HepG2 (cell line): ENCODE measurements around the gene SIN3A. TPM values are rescaled to one million over a fixed set of nuclear protein-coding genes. Genes with fewer than 3 reads are reported as not detected.
"Not testable (repeated sequence)": the region's sequence is repeated elsewhere in the genome, so short reads cannot be mapped to it uniquely, and the experiment has no call there.

Source experiments
- ATAC-seq: fragments of 200-7000 bp; cut with Tn5 transposase; 3 replicates; pipeline ENCODE4 v1.9.1; 2020; ENCODE audit warnings: mild to moderate bottlenecking, moderate library complexity
- BruUV-seq: library from RNA; stranded (reverse); fragments of 400-500 nt; replicated peaks from 2 replicates; lab custom pipeline; 2021; lab: Mats Ljungman, UMichigan
- CTCF ChIA-PET: fragments of 300-600 bp; formaldehyde crosslinking; extraction: SDS; loops from one replicate; lab custom pipeline; 2021; ENCODE audit warnings: low total read pairs, inconsistent platforms, low intra/inter-chr PET ratio; lab: Yijun Ruan, JAX
- POLR2A ChIA-PET: fragments of 350-600 bp; sonication (Branson Sonifier 250); formaldehyde crosslinking; loops from one replicate; lab custom pipeline; 2020; ENCODE audit warnings: antibody characterized with exemption, inconsistent platforms; lab: Yijun Ruan, JAX
- DNase-seq: peaks from one replicate; pipeline ENCODE4 v3.0.0-alpha.2; 2015; ENCODE audit warnings: low spot score
- FAIRE-seq: peaks from 3 replicates; lab custom pipeline; 2011; peaks lifted over from hg19 to GRCh38; lab: Jason Lieb, UNC
- H2AFZ ChIP-seq: one replicate; pipeline ENCODE4 v1.6.1; 2011; ENCODE audit warnings: low read length, inconsistent platforms
- H3K27ac ChIP-seq: fragments of 300-600 bp; 3 replicates; pipeline ENCODE4 v1.8.0; 2011; ENCODE audit warnings: mixed run types, mild to moderate bottlenecking, mixed read lengths, low read length, inconsistent platforms; ENCODE audit not compliant: insufficient read depth; ENCODE audit errors: extremely low read length
- H3K27me3 ChIP-seq, 2 experiments: fragments of 200-600 bp in 1 of 2; 2 replicates in 1 of 2; 3 replicates in 1 of 2; pipeline versions ENCODE4 v1.6.0 to v1.8.0; 2011; ENCODE audit warnings: low read length in 2 of 2, mild to moderate bottlenecking in 2 of 2, moderate library complexity in 2 of 2, inconsistent platforms in 1 of 2; ENCODE audit not compliant: insufficient read depth in 2 of 2, control insufficient read depth in 1 of 2
- H3K36me3 ChIP-seq, 2 experiments: fragments of 200-600 bp in 1 of 2; replicated peaks in 1 of 2; 2 replicates in 1 of 2; 3 replicates in 1 of 2; pipeline versions ENCODE4 v1.5.1 to v1.8.0; 2011; ENCODE audit warnings: low read length in 2 of 2, inconsistent platforms in 1 of 2; ENCODE audit not compliant: insufficient read depth in 2 of 2, control insufficient read depth in 1 of 2
- H3K4me1 ChIP-seq: 2 replicates; pipeline ENCODE4 v1.5.1; 2012; ENCODE audit warnings: low read length, inconsistent platforms; ENCODE audit not compliant: insufficient read depth
- H3K4me2 ChIP-seq: 2 replicates; pipeline ENCODE4 v1.6.0; 2011; ENCODE audit warnings: low read depth, low read length, inconsistent platforms
- H3K4me3 ChIP-seq, 3 experiments: fragments of 200-600 bp in 1 of 3; sonication (generic), shearing (Covaris generic) in 1 of 3; replicated peaks in 1 of 3; 2 replicates each; pipeline ENCODE4 v1.5.1; 2011 to 2016; ENCODE audit warnings: low read length in 3 of 3, inconsistent platforms in 2 of 3, low read depth in 2 of 3, mild to moderate bottlenecking in 2 of 3, control low read depth in 1 of 3, mixed read lengths in 1 of 3; ENCODE audit not compliant: insufficient read depth in 1 of 3
- H3K79me2 ChIP-seq: one replicate; pipeline ENCODE4 v1.6.1; 2011; ENCODE audit warnings: low read length, inconsistent platforms; ENCODE audit not compliant: insufficient read depth
- H3K9ac ChIP-seq: 2 replicates; pipeline ENCODE4 v1.6.0; 2011; ENCODE audit warnings: mild to moderate bottlenecking, low read depth, low read length, inconsistent platforms; ENCODE audit not compliant: insufficient read depth
- H3K9me3 ChIP-seq: 2 replicates; pipeline ENCODE4 v1.5.1; 2012; ENCODE audit warnings: mild to moderate bottlenecking, low read length
- H4K20me1 ChIP-seq: 2 replicates; pipeline ENCODE4 v1.6.0; 2011; ENCODE audit warnings: inconsistent platforms, mild to moderate bottlenecking, low read length, moderate library complexity; ENCODE audit not compliant: insufficient read depth
- HNRNPH1 ChIP-seq: fragments of 200-400 bp; formaldehyde crosslinking; optimal IDR thresholded peaks from 2 replicates; pipeline ENCODE3; 2017; ENCODE audit warnings: mild to moderate bottlenecking, low read depth, low read length
- NAIF1 ChIP-seq: sonication (generic); formaldehyde crosslinking; IDR thresholded peaks from 2 replicates; pipeline ENCODE4 v1.5.0; 2020; ENCODE audit warnings: mild to moderate bottlenecking, missing genetic modification reagents, borderline replicate concordance
- NBN ChIP-seq: fragments of 450-650 bp; conservative IDR thresholded peaks from 2 replicates; pipeline ENCODE4 v1.6.1; 2017
- SNAPC2 ChIP-seq: sonication (generic); formaldehyde crosslinking; IDR thresholded peaks from 2 replicates; pipeline ENCODE4 v1.8.1; 2022; ENCODE audit warnings: mild to moderate bottlenecking, missing genetic modification reagents
- SOX6 ChIP-seq, 2 experiments: fragments of 450-650 bp in 1 of 2; sonication (generic) in 1 of 2; formaldehyde crosslinking in 1 of 2; IDR thresholded peaks; 2 replicates each; pipeline versions ENCODE4 v1.4.0 to v1.6.1; 2017 to 2020; ENCODE audit warnings: antibody characterized with exemption in 1 of 2, mild to moderate bottlenecking in 1 of 2, missing genetic modification reagents in 1 of 2
- ZBTB26 ChIP-seq: IDR thresholded peaks from 2 replicates; pipeline ENCODE4 v1.6.1; 2016; ENCODE audit warnings: missing compliant biosample characterization, missing genetic modification reagents, borderline replicate concordance
- ZFP36L1 ChIP-seq: sonication (generic); formaldehyde crosslinking; IDR thresholded peaks from 2 replicates; pipeline ENCODE4 v1.8.0; 2022; ENCODE audit warnings: mild to moderate bottlenecking, missing genetic modification reagents, moderate library complexity
- ZNF441 ChIP-seq: sonication (generic); formaldehyde crosslinking; IDR thresholded peaks from 2 replicates; pipeline ENCODE4 v1.7.0; 2021; ENCODE audit warnings: missing genetic modification reagents, borderline replicate concordance
- ZNF580 ChIP-seq: IDR thresholded peaks from 2 replicates; pipeline ENCODE4 v1.6.1; 2016; ENCODE audit warnings: low read depth, borderline replicate concordance
- ZNF713 ChIP-seq: sonication (generic); formaldehyde crosslinking; IDR thresholded peaks from 2 replicates; pipeline ENCODE4 v1.4.0; 2020; ENCODE audit warnings: mild to moderate bottlenecking, missing genetic modification reagents
- WGBS: methylation state at CpG from one replicate; pipeline ENCODE4 v1.1.6; 2017; ENCODE audit warnings: low lambda C conversion rate; 5-methylcytosine and 5-hydroxymethylcytosine counted together
- in situ Hi-C: cut with HindIII; loops from 2 replicates; pipeline ENCODE4 v1.10.0; 2017; ENCODE audit warnings: low pct_unique_long_range_greater_than_20kb; ENCODE audit not compliant: extremely low pct_ligation_motif_present
- intact Hi-C: fragments of 100-400 bp; cut with micrococcal nuclease; formaldehyde crosslinking; loops from one replicate; pipeline ENCODE4 v1.10.0; 2022; ENCODE audit not compliant: unreplicated experiment
- polyA plus RNA-seq, 8 experiments: library from polyadenylated mRNA; depleted of rRNA in 3 of 8; stranded (reverse) in 7 of 8; unstranded in 1 of 8; fragments of >200 nt; fragmentation: Illumina TruSeq in 4 of 8; extraction: Trizol in 4 of 8; gene quantifications; 2 replicates each; pipeline versions ENCODE4 v1.2.1 to v1.2.3, GENCODE V29; 2011 to 2016; ENCODE audit warnings: low read depth in 4 of 8, missing spikeins in 1 of 8, mixed read lengths in 1 of 8; ENCODE audit not compliant: insufficient read depth in 1 of 8
- total RNA-seq, 5 experiments: library from RNA; depleted of rRNA; stranded (reverse); fragments of >200 nt; fragmentation: Illumina TruSeq; extraction: Trizol; gene quantifications; 2 replicates each; pipeline ENCODE4 v1.2.3, GENCODE V29; 2016; ENCODE audit warnings: low read depth in 1 of 5

Gene SIN3A
- total and polyA plus RNA-seq, 2 of the 13 experiments (the other 11 are each of a cell fraction or from before 2014, with no cell fraction given), result 16.1 to 28.1 TPM

GRCh38 chr15:75449585-75450306 lies 1.7 kb downstream of the SIN3A start:
- ATAC-seq (no peak), DNase-seq (no peak), FAIRE-seq (peak; percentile 34)
- Histone ChIP-seq H2AFZ (no peak overlapping the region), H3K9me3 (no peaks in the 10 kb centered on the region), H3K79me2 (peaks cover 65% of the 10 kb centered on the region), H3K27ac (peak overlapping the region; percentile 91), H3K4me2 (peak overlapping the region; percentile 85), H3K9ac (peak overlapping the region; percentile 78), H3K36me3 (peaks cover 2 to 17% of the 10 kb centered on the region in 2 experiments; a peak in 3 of 5 replicates), H3K4me1 (peaks cover 24% of the 10 kb centered on the region), H4K20me1 (peaks cover 40% of the 10 kb centered on the region), H3K4me3 (peak overlapping the region; percentile 82 to 94 (median 88)), H3K27me3 (no peaks in the 10 kb centered on the region)
- 30% methylated on average over 14 of the region's 14 CpGs for WGBS
- TF ChIP-seq ZNF441 (peak; percentile 67; the same call in 1 of the 2 replicates), SNAPC2 (CRISPR knock-in tag) (no peak), NBN (no peak), ZNF580 (peak; percentile 4; the same call in 1 of the 2 replicates), NAIF1 (no peak), ZNF713 (no peak), ZBTB26 (CRISPR knock-in tag) (no peak), ZFP36L1 (CRISPR knock-in tag) (0 out of 2 replicates have a peak, but pooled peaks have one; percentile 26), HNRNPH1 (no peak), SOX6 (IDR thresholded peaks at IDR 0.05) (no peak), SOX6 (CRISPR knock-in tag; IDR thresholded peaks at IDR 0.05) (no peak)
- intact Hi-C loops, result loop anchor here (5.0 kb wide), 2 partner anchors 82 to 178 kb away; partner anchors contain the start of genes MAN2C1 and SNUPN
- in situ Hi-C loops, result loop anchor here (5.0 kb wide), 1 partner anchor 82 kb away; the partner anchor contains the start of gene MAN2C1
- no TSS peak for BruUV-seq
- CTCF ChIA-PET, result no interaction called here
- POLR2A ChIA-PET, result interaction anchor here (1.0 to 7.8 kb wide), 3 partner anchors 8 to 81 kb away, joined by 3 to 185 read pairs (median 5); partner anchors contain the start of gene MAN2C1

GRCh38 chr15:75448171-75448570 lies 3.3 kb downstream of the SIN3A start:
- H3K4me2 ChIP-seq, in situ Hi-C loops, H3K27me3 ChIP-seq, BruUV-seq, H3K9ac ChIP-seq, intact Hi-C loops, H3K27ac ChIP-seq, H3K4me3 ChIP-seq, DNase-seq, H2AFZ ChIP-seq, FAIRE-seq, CTCF ChIA-PET, H3K9me3 ChIP-seq, ATAC-seq: not testable (repeated sequence)
- Histone ChIP-seq H4K20me1 (peaks cover 44% of the 10 kb centered on the region), H3K36me3 (peaks cover 2 to 19% of the 10 kb centered on the region in 2 experiments; a peak in 4 of 5 replicates), H3K79me2 (peaks cover 75% of the 10 kb centered on the region), H3K4me1 (peaks cover 28% of the 10 kb centered on the region)
- 93% methylated on average over 13 of the region's 13 CpGs for WGBS
- POLR2A ChIA-PET, result interaction anchor here (1.1 kb wide), 1 partner anchor 80 kb away, joined by 4 read pairs; the partner anchor contains the start of gene MAN2C1
